K562 (cell line): ENCODE measurements around the gene ANGEL2. TPM values are rescaled to one million over a fixed set of nuclear protein-coding genes. Genes with fewer than 3 reads are reported as not detected.

Source experiments
- CBX1 ChIP-seq: sonication (generic); IDR thresholded peaks from 2 replicates; pipeline ENCODE4 v1.6.1; 2016; ENCODE audit warnings: antibody characterized with exemption, low read depth, mild to moderate bottlenecking
- COPS2 ChIP-seq: fragments of 450-650 bp; conservative IDR thresholded peaks from 2 replicates; pipeline ENCODE4 v1.6.1; 2016; ENCODE audit warnings: mild to moderate bottlenecking, moderate library complexity
- CREB1 ChIP-seq, 2 experiments: sonication (generic) in 1 of 2; formaldehyde crosslinking in 1 of 2; IDR thresholded peaks; 2 replicates each; pipeline versions ENCODE4 v1.6.1 to v1.8.0; 2012 to 2022; ENCODE audit warnings: inconsistent platforms in 1 of 2, mild to moderate bottlenecking in 1 of 2, missing genetic modification reagents in 1 of 2, moderate library complexity in 1 of 2
- FIP1L1 ChIP-seq: fragments of 200-400 bp; formaldehyde crosslinking; IDR thresholded peaks from 2 replicates; pipeline ENCODE4 v1.6.1; 2018; ENCODE audit warnings: mild to moderate bottlenecking, low read depth, low read length; ENCODE audit not compliant: poor library complexity, severe bottlenecking
- KDM4B ChIP-seq, 2 experiments: fragments of 450-650 bp in 1 of 2; sonication (generic) in 1 of 2; IDR thresholded peaks; 2 replicates each; pipeline ENCODE4 v1.6.1; 2016 to 2017; ENCODE audit warnings: borderline replicate concordance in 2 of 2, antibody characterized with exemption in 1 of 2, low read depth in 1 of 2, mild to moderate bottlenecking in 1 of 2
- MCM5 ChIP-seq: fragments of 450-650 bp; IDR thresholded peaks from 2 replicates; pipeline ENCODE4 v1.6.1; 2016; ENCODE audit warnings: low read depth
- PTBP1 ChIP-seq: fragments of 200-400 bp; formaldehyde crosslinking; IDR thresholded peaks from 2 replicates; pipeline ENCODE4 v1.6.1; 2017; ENCODE audit warnings: low read depth, low read length
- SRSF1 ChIP-seq: fragments of 200-400 bp; formaldehyde crosslinking; IDR thresholded peaks from 2 replicates; pipeline ENCODE4 v1.6.1; 2017; ENCODE audit warnings: mild to moderate bottlenecking, low read depth, low read length, moderate library complexity
- STAT5B ChIP-seq: fragments of 250-450 bp; sonication (Bioruptor Pico); IDR thresholded peaks from 2 replicates; pipeline ENCODE4 v1.8.0; 2021; ENCODE audit warnings: mild to moderate bottlenecking, inconsistent platforms
- ZKSCAN8 ChIP-seq: fragments of 200-800 bp; sonication (Bioruptor generic); IDR thresholded peaks from 2 replicates; pipeline ENCODE4 v1.6.1; 2016; ENCODE audit warnings: missing genetic modification characterization, missing compliant biosample characterization
- ZNF444 ChIP-seq: fragments of 250-450 bp; sonication (Bioruptor Pico); IDR thresholded peaks from 2 replicates; pipeline ENCODE4 v1.4.0; 2020; ENCODE audit warnings: mild to moderate bottlenecking, moderate library complexity
- ZNF586 ChIP-seq: fragments of 450-650 bp; formaldehyde crosslinking; conservative IDR thresholded peaks from 2 replicates; pipeline ENCODE4 v1.4.0; 2020; ENCODE audit warnings: mild to moderate bottlenecking, moderate library complexity
- polyA plus RNA-seq, 8 experiments: library from polyadenylated mRNA; depleted of rRNA in 4 of 8; stranded (reverse) in 5 of 8; unstranded in 3 of 8; fragments of >200 nt; fragmentation: Nextera tagmentation in 2 of 8; fragmentation: Illumina TruSeq in 1 of 8; extraction: Ambion mirVana in 2 of 8; extraction: Trizol in 1 of 8; gene quantifications; 2 replicates each; pipeline versions ENCODE4 v1.2.1 to v1.2.3, GENCODE V29; 2011 to 2014; ENCODE audit warnings: inconsistent platforms in 1 of 8, missing spikeins in 1 of 8
- total RNA-seq, 7 experiments: library from RNA; depleted of rRNA in 6 of 7; stranded (reverse); fragments of >200 nt in 6 of 7; fragmentation: Illumina TruSeq in 2 of 7; extraction: Trizol in 2 of 7; gene quantifications; 2 replicates each; pipeline versions ENCODE4 v1.2.1 to v1.2.3, GENCODE V29; 2011 to 2021; ENCODE audit warnings: low replicate concordance in 1 of 7
- TF ChIP-seq, protein P1 (sequence below): fragments of 250-450 bp; sonication (Bioruptor Pico); IDR thresholded peaks from 2 replicates; pipeline ENCODE4 v1.4.0; 2020; ENCODE audit warnings: mild to moderate bottlenecking, moderate library complexity, borderline replicate concordance
- TF ChIP-seq, protein P2 (sequence below): fragments of 250-450 bp; sonication (Bioruptor Pico); IDR thresholded peaks from 2 replicates; pipeline ENCODE4 v1.8.0; 2021; ENCODE audit warnings: moderate library complexity, mild to moderate bottlenecking, inconsistent platforms
- TF ChIP-seq, protein P3 (sequence below): fragments of 450-650 bp; IDR thresholded peaks from 2 replicates; pipeline ENCODE4 v1.6.1; 2017; ENCODE audit warnings: mild to moderate bottlenecking, moderate library complexity
- TF ChIP-seq, protein P4 (sequence below): sonication (generic); formaldehyde crosslinking; IDR thresholded peaks from 2 replicates; pipeline ENCODE4 v1.8.0; 2023; ENCODE audit warnings: mild to moderate bottlenecking, missing genetic modification reagents

ANGEL2 gene
- total and polyA plus RNA-seq, 9 of the 15 experiments (the other 6 are each of a cell fraction or from before 2014, with no cell fraction given), result 6.8 to 34.6 (median 26.2) TPM

DNA sequence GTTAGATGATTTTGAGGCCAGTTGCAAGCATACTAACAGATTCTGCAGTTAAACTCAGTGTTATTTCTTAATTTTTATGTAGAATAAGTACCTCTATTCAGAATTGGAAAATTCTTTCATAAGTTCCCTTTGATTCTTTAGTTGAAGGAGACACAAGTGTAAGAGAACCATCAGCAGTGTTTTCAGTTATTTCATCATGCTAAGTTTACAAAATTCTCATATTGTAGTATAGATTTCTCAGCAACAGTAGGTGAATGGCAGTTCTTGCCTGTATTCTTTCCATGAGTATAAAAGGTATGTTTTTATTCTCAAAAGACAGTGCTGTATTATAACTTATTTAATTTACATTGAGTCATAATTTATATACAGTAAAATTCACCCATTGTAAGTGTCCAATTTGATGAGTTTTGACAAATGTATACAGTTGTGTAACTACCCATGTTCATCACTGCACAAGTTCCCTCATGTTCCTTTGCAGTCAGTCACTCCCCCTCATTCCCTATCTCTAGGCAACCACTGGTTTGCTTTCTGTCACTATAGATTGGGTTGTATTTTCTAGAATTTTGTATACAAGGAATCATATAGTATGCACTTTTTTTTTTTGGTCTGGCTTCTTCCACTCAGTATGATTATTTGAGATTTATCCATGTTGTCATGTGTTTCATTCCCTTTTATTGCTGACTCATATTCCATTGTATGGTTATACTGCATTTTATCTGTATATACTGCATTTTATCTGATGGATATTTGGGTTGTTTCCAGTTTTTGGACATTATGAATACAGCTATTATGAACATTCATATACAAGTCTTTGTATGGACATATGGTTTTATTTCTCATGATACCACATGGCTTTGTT is 39.3 kb upstream of the ANGEL2 start (continued):
- TF ChIP-seq, protein P1, sequence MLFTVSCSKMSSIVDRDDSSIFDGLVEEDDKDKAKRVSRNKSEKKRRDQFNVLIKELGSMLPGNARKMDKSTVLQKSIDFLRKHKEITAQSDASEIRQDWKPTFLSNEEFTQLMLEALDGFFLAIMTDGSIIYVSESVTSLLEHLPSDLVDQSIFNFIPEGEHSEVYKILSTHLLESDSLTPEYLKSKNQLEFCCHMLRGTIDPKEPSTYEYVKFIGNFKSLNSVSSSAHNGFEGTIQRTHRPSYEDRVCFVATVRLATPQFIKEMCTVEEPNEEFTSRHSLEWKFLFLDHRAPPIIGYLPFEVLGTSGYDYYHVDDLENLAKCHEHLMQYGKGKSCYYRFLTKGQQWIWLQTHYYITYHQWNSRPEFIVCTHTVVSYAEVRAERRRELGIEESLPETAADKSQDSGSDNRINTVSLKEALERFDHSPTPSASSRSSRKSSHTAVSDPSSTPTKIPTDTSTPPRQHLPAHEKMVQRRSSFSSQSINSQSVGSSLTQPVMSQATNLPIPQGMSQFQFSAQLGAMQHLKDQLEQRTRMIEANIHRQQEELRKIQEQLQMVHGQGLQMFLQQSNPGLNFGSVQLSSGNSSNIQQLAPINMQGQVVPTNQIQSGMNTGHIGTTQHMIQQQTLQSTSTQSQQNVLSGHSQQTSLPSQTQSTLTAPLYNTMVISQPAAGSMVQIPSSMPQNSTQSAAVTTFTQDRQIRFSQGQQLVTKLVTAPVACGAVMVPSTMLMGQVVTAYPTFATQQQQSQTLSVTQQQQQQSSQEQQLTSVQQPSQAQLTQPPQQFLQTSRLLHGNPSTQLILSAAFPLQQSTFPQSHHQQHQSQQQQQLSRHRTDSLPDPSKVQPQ (CRISPR knock-in tag), result no peak
- TF ChIP-seq, protein P2, sequence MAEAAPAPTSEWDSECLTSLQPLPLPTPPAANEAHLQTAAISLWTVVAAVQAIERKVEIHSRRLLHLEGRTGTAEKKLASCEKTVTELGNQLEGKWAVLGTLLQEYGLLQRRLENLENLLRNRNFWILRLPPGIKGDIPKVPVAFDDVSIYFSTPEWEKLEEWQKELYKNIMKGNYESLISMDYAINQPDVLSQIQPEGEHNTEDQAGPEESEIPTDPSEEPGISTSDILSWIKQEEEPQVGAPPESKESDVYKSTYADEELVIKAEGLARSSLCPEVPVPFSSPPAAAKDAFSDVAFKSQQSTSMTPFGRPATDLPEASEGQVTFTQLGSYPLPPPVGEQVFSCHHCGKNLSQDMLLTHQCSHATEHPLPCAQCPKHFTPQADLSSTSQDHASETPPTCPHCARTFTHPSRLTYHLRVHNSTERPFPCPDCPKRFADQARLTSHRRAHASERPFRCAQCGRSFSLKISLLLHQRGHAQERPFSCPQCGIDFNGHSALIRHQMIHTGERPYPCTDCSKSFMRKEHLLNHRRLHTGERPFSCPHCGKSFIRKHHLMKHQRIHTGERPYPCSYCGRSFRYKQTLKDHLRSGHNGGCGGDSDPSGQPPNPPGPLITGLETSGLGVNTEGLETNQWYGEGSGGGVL, result no peak
- TF ChIP-seq STAT5B (CRISPR knock-in tag) (no peak), SRSF1 (no peak), MCM5 (no peak), FIP1L1 (no peak), CREB1 (IDR thresholded peaks at IDR 0.05) (no peak), CREB1 (CRISPR knock-in tag; IDR thresholded peaks at IDR 0.05) (no peak), ZKSCAN8 (CRISPR knock-in tag) (peak; percentile 99), COPS2 (no peak), ZNF586 (CRISPR knock-in tag) (no peak), KDM4B (IDR thresholded peaks at IDR 0.05; ENCODE audit: borderline replicate concordance in 2 of 2, low read depth in 1 of 2) (no peak), CBX1 (no peak), ZNF444 (CRISPR knock-in tag) (no peak), PTBP1 (no peak)
- TF ChIP-seq, protein P3, sequence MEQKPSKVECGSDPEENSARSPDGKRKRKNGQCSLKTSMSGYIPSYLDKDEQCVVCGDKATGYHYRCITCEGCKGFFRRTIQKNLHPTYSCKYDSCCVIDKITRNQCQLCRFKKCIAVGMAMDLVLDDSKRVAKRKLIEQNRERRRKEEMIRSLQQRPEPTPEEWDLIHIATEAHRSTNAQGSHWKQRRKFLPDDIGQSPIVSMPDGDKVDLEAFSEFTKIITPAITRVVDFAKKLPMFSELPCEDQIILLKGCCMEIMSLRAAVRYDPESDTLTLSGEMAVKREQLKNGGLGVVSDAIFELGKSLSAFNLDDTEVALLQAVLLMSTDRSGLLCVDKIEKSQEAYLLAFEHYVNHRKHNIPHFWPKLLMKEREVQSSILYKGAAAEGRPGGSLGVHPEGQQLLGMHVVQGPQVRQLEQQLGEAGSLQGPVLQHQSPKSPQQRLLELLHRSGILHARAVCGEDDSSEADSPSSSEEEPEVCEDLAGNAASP, result no peak
- TF ChIP-seq, protein P4, sequence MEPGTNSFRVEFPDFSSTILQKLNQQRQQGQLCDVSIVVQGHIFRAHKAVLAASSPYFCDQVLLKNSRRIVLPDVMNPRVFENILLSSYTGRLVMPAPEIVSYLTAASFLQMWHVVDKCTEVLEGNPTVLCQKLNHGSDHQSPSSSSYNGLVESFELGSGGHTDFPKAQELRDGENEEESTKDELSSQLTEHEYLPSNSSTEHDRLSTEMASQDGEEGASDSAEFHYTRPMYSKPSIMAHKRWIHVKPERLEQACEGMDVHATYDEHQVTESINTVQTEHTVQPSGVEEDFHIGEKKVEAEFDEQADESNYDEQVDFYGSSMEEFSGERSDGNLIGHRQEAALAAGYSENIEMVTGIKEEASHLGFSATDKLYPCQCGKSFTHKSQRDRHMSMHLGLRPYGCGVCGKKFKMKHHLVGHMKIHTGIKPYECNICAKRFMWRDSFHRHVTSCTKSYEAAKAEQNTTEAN (CRISPR knock-in tag), result no peak
